ENCODE measurements around the gene POLN.

The POLN gene

DNA sequence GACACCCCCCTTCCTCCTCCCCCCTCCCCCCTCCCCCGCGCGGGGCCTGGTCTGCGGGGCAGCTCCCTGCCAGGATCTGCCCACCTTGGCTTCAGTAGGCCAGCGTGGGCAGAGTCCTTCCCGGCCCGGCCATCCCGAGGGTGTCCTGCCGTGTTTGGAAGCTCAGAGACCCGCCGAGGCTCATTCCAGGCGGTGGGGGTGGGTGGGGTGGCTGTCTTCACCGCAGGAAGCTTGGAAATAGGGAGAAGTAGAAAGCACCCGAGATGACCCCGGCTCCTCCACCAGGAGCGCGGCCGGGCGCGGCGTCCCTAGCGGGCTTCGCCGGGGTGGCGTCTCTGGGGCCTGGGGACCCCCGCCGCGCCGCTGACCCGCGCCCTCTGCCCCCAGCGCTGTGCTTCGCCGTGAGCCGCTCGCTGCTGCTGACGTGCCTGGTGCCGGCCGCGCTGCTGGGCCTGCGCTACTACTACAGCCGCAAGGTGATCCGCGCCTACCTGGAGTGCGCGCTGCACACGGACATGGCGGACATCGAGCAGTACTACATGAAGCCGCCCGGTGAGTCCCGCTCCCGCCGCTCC, 181.2 kb downstream of the POLN start:
- H3K4me3 ChIP-seq (ENCODE audit: low read length) = no peak overlapping the region
- no peak for TF ChIP-seq ZNF274 (IDR thresholded peaks at IDR 0.05; ENCODE audit: low read depth, low read length)

DNA sequence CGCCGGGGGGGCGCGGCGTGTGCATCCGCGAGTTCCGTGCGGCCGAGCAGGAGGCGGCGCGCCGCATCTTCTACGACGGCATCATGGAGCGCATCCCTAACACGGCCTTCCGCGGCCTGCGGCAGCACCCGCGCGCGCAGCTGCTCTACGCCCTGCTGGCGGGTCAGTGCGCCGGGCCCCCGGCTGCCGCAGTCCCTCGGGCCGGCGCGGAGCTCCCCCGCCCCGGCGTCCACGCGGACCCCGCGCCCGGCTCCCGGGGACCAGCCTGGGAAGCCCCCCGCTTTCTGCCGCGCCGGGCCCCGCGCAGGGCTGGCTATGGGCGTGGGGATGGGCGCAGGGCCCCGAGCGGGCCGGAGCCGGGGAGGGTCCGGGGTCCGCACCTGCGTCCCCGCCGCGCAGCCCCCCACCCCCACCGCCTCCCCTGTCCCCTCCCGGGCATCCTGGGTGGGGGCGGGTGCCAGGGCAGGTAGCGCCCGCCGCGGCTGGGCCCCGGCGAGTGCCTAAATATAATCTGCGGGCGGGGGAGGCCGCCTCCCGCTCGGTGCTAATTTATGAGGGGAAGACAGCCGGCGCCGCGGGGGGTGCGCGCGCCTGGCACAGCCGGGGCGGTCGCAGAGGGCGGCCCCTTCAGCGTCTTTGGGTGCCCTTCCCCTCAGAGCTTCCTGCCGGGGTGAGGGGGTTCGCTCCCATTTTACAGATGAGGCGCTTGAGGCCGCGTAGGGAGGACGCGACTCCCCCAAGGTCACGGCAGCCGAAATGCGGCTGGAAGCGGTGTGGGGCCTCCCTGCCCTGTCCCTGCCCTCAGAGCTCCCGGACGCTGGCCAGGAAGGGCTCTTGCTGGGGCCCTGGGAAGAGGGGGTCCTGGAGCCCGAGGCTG, 182.0 kb downstream of the POLN start:
- H3K4me3 ChIP-seq (ENCODE audit: low read length) = no peak overlapping the region
- no peak for TF ChIP-seq ZNF274 (IDR thresholded peaks at IDR 0.05; ENCODE audit: low read depth, low read length)

DNA sequence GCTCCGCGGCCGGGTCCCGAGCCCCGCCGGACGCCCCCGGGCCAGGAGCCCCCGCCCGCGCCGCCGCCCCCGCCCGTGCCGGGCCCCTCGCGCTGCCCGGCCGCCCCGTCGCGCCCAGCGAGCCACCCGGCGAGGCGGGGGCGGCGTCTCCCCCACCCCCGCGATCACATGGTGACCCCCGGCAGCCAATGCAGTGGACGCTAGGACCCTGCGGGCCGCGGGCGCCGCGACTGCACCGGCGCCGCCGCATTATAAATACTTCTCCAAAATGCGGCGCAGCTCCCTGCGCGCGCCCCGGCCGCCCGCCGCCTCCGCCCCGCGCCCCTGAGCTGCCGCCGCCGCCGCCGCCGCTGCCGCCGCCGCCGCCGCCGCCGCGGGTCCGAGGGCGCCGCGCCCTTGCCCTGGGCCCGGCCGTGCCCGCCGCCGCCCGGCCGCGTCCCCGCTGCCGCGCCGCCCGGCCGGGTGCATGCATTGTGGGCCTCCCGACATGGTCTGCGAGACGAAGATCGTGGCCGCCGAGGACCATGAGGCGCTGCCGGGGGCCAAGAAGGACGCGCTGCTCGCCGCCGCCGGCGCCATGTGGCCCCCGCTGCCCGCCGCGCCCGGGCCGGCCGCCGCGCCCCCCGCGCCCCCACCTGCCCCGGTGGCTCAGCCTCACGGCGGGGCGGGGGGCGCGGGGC, 182.7 kb downstream of the POLN start, which contains the start of gene NAT8L:
NAT8L (plus strand) TSS at position 282 of the 680 bp plus-strand sequence; CDS start at position 467, 185 bp downstream.
- no peak within 1 kb of the TSS; the same call in 1 of the 2 replicates for H3K4me3 ChIP-seq (ENCODE audit: low read length)

DNA sequence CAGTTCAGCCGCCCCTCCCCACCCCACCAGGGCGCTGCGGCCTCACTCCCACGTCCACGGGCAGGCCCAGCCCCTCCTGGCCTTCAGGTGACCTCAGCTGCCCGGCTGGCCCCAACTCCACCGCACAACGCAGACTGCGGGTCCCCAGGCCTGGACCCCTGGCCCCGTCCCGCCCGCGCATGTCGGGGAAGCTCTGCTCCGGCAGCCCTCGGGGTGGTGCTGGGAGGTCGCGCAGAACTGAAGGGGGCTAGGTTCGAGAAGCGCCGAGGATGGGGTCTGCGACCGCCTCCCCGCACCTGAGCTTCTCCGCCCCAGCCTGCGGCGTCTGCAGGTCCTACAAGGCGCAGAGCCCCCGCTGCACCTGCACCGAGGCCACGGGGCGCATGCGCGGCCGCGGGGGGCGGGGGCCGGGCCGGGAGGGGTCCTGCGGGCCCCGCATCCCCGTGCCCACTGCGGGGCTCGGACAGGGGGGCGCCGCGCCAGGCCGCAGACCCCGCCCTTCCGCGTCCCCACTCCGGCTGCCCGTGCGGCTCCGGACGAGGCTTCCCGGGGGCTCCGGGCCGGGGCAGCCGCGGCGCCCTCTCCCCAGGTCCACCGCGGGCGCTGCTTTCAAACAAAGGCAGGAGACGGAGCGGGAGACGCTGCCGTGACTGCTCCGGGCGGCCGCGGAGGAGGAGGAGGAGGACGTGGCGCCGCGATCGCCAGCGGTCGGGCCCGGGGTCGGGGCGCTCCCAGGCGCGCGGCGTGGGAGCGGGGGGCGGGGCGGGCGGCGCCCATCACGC, 183.5 kb downstream of the POLN start:
- no peak for TF ChIP-seq ZNF274 (IDR thresholded peaks at IDR 0.05; ENCODE audit: low read depth, low read length)
- no peak overlapping the region; the same call in 1 of the 2 replicates for H3K4me3 ChIP-seq (ENCODE audit: low read length)

More for the DNA sequence above, 182.7 kb downstream of the POLN start, which contains the start of gene NAT8L:
- TF ChIP-seq ZNF274 (IDR thresholded peaks at IDR 0.05; ENCODE audit: low read depth, low read length) = no peak

DNA sequence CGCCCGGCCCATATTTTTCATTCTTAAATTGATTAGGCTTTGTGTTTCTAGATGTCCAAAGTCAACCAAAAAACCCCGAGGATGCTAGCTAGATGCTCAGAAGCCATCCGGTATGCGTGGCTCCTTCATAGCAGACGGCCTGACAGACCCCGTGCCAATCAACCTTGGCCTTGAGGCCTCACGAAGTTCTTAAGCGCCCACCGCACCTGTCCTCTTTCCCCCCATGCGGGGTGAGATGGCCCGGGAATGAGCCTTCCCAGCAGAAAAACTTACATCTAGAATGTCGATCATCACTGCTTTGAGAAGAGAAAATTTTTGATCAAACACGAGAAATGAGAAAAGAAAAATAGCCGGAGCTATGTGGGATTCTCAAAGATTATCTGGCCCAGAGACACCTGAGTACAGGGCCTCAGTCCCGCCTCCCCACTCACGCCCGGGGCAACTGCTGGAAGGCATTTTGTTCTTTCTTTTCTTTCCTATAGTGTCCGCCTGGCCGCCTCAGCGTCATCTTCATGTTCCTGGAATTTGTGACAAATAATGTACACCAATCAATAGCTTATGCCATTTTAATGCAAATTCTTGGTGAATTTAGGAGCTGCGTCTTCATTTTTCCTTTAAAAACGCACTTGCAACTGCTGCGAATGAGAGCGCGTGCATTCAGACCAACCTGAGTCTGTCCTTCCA, 184.4 kb downstream of the POLN start:
- TF ChIP-seq ZNF274 (IDR thresholded peaks at IDR 0.05; ENCODE audit: low read depth, low read length) = no peak
- H3K4me3 ChIP-seq (ENCODE audit: low read length) = no peak overlapping the region

DNA sequence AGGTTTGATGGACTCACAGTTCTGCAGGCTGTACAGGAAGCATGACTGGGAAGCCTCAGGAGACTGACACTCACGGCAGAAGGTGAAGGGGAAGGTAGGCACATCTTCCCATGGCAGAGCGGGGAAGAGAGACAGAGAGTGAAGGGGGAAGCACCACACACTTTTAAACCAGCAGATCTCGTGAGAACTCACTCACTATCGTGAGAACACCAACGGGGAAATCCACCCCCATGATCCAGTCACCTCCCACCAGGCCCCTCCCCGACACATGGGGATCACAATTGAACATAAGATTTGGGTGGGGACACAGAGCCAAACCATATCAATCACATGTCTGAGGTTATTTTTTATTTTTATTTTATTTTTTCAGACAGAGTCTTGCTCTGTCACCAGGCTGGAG, 187.7 kb downstream of the POLN start:
- no peak for TF ChIP-seq ZNF274 (IDR thresholded peaks at IDR 0.05; ENCODE audit: low read depth, low read length)
- H3K4me3 ChIP-seq (ENCODE audit: low read length) = no peak overlapping the region

DNA sequence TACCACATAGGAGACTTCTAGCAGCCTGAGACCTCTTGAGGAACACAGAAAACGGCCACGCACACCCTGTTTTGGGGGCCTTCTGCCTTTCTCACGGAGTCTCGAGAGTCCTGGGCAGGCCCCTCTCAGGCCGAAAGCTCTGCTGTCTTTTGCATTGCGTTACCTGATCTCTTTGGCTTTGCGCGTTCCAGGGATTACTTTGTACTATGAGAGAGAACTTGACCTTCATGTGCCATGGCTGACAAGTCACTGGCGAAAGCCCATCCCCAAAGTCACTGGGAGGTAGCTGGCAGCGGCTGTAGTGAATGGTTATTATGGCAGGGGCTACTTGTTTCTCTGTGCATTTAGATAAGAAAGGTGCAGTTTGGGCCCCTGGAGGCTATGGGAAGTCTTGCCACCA, 190.8 kb downstream of the POLN start:
- H3K4me3 ChIP-seq (ENCODE audit: low read length) = no peak overlapping the region
- no peak for TF ChIP-seq ZNF274 (IDR thresholded peaks at IDR 0.05; ENCODE audit: low read depth, low read length)

DNA sequence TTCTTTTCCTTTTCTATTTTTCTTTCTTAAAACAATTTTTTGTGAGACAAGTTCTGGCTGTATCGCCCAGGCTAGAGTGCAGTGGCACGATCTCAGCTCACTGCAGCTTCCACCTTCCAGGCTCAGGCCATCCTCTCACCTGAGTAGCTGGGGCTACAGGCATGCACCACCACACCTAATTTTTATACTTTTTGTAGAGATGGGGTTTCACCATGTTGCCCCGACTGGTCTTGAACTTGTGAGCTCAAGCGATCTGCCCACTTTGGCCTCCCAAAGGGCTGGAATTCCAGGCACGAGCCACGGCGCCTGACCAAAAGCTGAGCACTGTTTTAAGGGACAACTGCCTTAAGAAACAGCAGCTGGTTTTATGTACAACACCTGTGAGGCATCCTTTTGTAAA, 192.1 kb downstream of the POLN start:
- H3K4me3 ChIP-seq (ENCODE audit: low read length) = no peak overlapping the region
- no peak for TF ChIP-seq ZNF274 (IDR thresholded peaks at IDR 0.05; ENCODE audit: low read depth, low read length)

DNA sequence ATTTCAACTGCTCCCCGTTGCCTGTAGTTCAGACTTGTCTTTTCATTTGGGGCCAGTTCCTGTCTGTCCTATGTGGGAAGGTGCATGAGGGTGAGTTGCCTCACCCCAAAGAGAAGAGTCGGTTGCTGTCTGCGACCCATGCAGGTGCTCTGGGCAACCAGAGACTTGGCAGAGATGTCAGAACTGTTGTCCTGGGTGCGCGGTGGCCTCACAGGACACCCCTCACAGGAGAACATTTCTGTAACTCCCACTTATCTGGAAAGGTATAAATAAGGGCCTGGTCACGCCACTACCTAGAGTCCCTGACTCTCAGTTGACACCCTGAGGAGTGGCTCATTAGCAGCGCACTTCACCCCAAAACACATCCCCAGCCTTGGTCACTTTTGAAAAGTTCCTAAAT, 192.5 kb downstream of the POLN start:
- TF ChIP-seq ZNF274 (IDR thresholded peaks at IDR 0.05; ENCODE audit: low read depth, low read length) = no peak
- no peak overlapping the region for H3K4me3 ChIP-seq (ENCODE audit: low read length)

DNA sequence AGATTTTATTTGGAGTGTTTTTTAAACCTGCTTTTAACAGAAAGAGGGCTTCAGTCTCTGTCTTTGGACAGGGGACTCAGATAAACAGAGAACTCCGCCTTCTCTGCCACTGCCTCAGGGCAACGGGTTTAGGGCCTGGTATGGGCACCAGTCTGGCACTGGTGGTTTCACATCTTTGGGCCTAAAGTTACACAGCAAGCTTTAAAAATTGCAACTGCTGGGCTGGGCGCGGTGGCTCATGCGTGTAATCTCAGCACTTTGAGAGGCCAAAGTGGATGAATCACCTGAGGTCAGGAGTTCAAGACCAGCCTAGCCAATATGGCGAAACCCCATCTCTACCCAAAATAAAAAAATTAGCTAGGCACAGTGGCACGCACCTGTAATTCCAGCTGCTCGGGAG, 193.1 kb downstream of the POLN start:
- no peak overlapping the region for H3K4me3 ChIP-seq (ENCODE audit: low read length)
- no peak for TF ChIP-seq ZNF274 (IDR thresholded peaks at IDR 0.05; ENCODE audit: low read depth, low read length)

DNA sequence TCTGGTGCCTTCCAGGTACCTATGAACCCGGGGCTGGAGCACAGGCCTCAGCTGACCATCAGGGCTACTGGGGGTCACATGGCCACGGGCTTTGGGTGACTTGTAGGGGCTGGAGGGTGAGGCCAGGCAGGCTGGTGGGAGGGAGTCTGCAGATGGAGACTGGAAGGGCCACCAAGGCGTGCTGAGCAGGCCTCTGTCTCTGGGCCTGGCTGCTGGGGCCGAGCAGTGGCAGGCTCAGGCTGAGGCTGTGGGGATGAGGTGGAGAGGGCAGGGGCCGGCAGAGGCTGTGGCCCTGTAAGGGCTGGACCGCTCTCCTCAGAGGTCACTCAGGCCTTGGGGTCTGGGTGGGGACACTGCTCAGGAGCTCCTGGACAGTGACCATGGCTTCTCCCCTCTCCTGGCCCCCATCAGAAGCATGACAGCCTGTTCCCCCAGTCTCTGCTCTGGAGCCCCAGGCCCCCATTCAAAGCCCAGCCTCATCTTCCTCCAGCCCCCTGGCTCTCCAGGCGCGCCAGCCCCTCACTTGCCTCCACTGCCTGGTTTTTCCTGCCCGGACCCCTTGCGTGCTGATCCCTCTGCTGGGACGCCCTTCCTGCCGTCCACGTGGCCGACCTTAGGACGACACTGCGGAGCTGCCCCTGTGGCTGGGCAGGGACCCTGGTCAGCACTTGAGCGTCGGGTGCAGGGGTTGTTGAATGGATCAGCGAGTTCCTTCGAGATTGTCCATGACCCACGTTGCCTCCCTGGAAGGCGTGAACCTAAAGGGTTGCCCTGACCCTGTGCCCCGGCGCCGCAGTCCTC, 193.9 kb downstream of the POLN start:
- no peak overlapping the region for H3K4me3 ChIP-seq (ENCODE audit: low read length)
- TF ChIP-seq ZNF274 (IDR thresholded peaks at IDR 0.05; ENCODE audit: low read depth, low read length) = no peak

DNA sequence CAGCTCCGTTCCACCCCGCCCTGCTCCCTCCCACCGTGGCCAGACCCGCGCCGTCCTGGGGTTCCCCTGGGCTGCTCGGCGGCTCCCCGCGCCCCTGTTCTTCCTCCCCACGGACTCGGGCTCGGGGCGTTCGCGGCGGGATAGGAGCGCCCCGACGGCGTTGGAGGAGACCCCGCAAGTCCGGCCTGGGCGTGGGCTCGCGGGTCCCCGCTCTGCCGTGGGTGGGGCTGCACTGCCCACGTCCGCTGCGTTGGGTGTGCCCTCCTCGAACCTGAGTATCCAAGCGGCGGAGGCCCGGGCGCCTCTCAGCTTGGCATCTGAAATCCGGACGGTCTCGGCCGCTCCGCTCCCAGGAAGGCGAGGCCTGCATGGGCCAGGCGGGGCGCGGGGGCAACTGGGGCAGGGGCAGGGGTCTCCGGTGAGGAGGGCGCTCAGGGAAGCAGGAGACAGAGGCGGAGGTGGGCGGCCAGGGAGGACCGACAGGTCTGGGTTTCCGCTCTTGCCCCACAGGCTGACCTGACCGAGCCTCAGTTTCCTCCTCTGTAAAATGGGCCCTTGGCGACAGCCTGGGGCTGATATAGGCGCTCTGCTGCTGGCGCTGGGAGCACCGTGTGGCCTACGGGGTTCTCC, 194.8 kb downstream of the POLN start:
- TF ChIP-seq ZNF274 (IDR thresholded peaks at IDR 0.05; ENCODE audit: low read depth, low read length) = no peak

More for the DNA sequence above, 194.8 kb downstream of the POLN start:
- no peak overlapping the region for H3K4me3 ChIP-seq (ENCODE audit: low read length)
